GM18526 (cell line): ENCODE data around the gene TRIM62.

Experiments
- POLR2A ChIP-seq: IDR thresholded peaks from 3 replicates; pipeline ENCODE4 v1.6.1; 2011; ENCODE audit not compliant: insufficient read length; ENCODE audit errors: extremely low read depth

The TRIM62 gene

GRCh38 chr1:33117440-33118085, 64.3 kb downstream of the TRIM62 start:
- TF ChIP-seq POLR2A: no peak

GRCh38 chr1:33111965-33112364, 69.9 kb downstream of the TRIM62 start:
- TF ChIP-seq POLR2A: no peak

GRCh38 chr1:33110477-33110876, 71.4 kb downstream of the TRIM62 start:
- TF ChIP-seq POLR2A: no peak

GRCh38 chr1:33099290-33100118, 82.3 kb downstream of the TRIM62 start:
- TF ChIP-seq POLR2A: no peak

- TF ChIP-seq POLR2A: no peak
These were observed 83.5 kb downstream of the TRIM62 start for GRCh38 chr1:33098371-33098770.

- TF ChIP-seq POLR2A: no peak
These were observed 84.1 kb downstream of the TRIM62 start for GRCh38 chr1:33097762-33098161.

- no peak for TF ChIP-seq POLR2A
These were observed 84.7 kb downstream of the TRIM62 start for GRCh38 chr1:33097137-33097611.

- TF ChIP-seq POLR2A: no peak
These were observed 85.4 kb downstream of the TRIM62 start for GRCh38 chr1:33096363-33097005.
